GM23248 (cell line): Measurements from ENCODE around the gene IGSF3.

Experiments
- EZH2 ChIP-seq: fragments of 200-600 bp; sonication (generic); IDR thresholded peaks from 2 replicates; pipeline ENCODE4 v1.6.1; 2018; ENCODE audit warnings: antibody characterized with exemption, mild to moderate bottlenecking; ENCODE audit not compliant: insufficient read depth, poor library complexity, severe bottlenecking
- EZH2phosphoT487 ChIP-seq: fragments of 200-600 bp; sonication (generic); IDR thresholded peaks from 2 replicates; pipeline ENCODE4 v1.6.1; 2018; ENCODE audit warnings: antibody characterized with exemption, moderate library complexity, mild to moderate bottlenecking, low read depth; ENCODE audit not compliant: insufficient read depth

GRCh38 chr1:116577759-116578314, 89.7 kb downstream of the IGSF3 start:
- no peak for TF ChIP-seq EZH2
- TF ChIP-seq EZH2phosphoT487: no peak
